ENCODE measurements around the gene C10orf143. TPM values are rescaled to one million over a fixed set of nuclear protein-coding genes. Genes with fewer than 3 reads are reported as not detected.

C10orf143 gene
- polyA plus RNA-seq, 2 of the 4 experiments (the other 2 are of a cell fraction) = 1.2 to 1.6 TPM

- TF ChIP-seq CTCF (IDR thresholded peaks at IDR 0.05) = no peak
- no peak for TF ChIP-seq CEBPB (IDR thresholded peaks at IDR 0.05)
These were observed 88.5 kb downstream of the C10orf143 start (continued) for GRCh38 chr10:130022086-130022485.

- Histone ChIP-seq H3K9me3 (no peaks in the 10 kb centered on the region), H3K4me2 (no peak overlapping the region), H3K27ac (no peak overlapping the region), H3K4me1 (no peaks in the 10 kb centered on the region), H3K4me3 (no peak overlapping the region)
- no peak for ATAC-seq
- no peak for TF ChIP-seq SMC3 (IDR thresholded peaks at IDR 0.05)
- no peak for TF ChIP-seq HDAC2 (IDR thresholded peaks at IDR 0.05)
- TF ChIP-seq KDM1A (IDR thresholded peaks at IDR 0.05; ENCODE audit: low read depth) = no peak
- no peak for TF ChIP-seq ZNF302 (CRISPR knock-in tag; IDR thresholded peaks at IDR 0.05)
- TF ChIP-seq FOSB (CRISPR knock-in tag; IDR thresholded peaks at IDR 0.05) = no peak
- no peak for TF ChIP-seq TFCP2L1 (CRISPR knock-in tag; IDR thresholded peaks at IDR 0.05)
- no peak for TF ChIP-seq NFE2L2 (conservative IDR thresholded peaks at IDR 0.05; ENCODE audit: low read length)
- TF ChIP-seq ZC3H11A (IDR thresholded peaks at IDR 0.05) = no peak
- TF ChIP-seq FOSL2 (IDR thresholded peaks at IDR 0.05) = no peak
- no peak for TF ChIP-seq FOSL2 (CRISPR knock-in tag; IDR thresholded peaks at IDR 0.05)
- no peak for TF ChIP-seq BHLHE40 (IDR thresholded peaks at IDR 0.05; ENCODE audit: low read depth, low read length)
- CTCF ChIA-PET = interaction anchor here (1.5 kb wide), 1 partner anchor 19 kb away, joined by 3 read pairs; no protein-coding TSS in a partner anchor
- no peak for DNase-seq (ENCODE audit: low read depth in 1 of 2, low spot score in 1 of 2)
- FAIRE-seq = no peak
- POLR2A ChIA-PET = no interaction called here
- 32% methylated on average over 12 of the region's 12 CpGs for WGBS (ENCODE audit: missing lambda C conversion rate)
These were observed 89.2 kb downstream of the C10orf143 start for GRCh38 chr10:130021383-130021950.

- Histone ChIP-seq H3K4me3 (no peak overlapping the region), H3K9me3 (no peaks in the 10 kb centered on the region), H3K27ac (no peak overlapping the region), H3K4me1 (no peaks in the 10 kb centered on the region), H3K4me2 (no peak overlapping the region)
- POLR2A ChIA-PET = no interaction called here
- no peak for DNase-seq (ENCODE audit: low read depth in 1 of 2, low spot score in 1 of 2)
- WGBS (ENCODE audit: missing lambda C conversion rate) = 60% methylated on average over 13 of the region's 19 CpGs
- CTCF ChIA-PET = interaction anchor here (1.5 kb wide), 1 partner anchor 19 kb away, joined by 3 read pairs; no protein-coding TSS in a partner anchor
- TF ChIP-seq EHMT2 (IDR thresholded peaks at IDR 0.05; ENCODE audit: low read depth) (no peak), MAZ (IDR thresholded peaks at IDR 0.05; ENCODE audit: borderline replicate concordance, low read depth, low read length) (no peak), SREBF2 (IDR thresholded peaks at IDR 0.05) (no peak), KDM1A (IDR thresholded peaks at IDR 0.05; ENCODE audit: low read depth) (no peak), GATA3 (IDR thresholded peaks at IDR 0.05; ENCODE audit: borderline replicate concordance) (no peak), FOSB (CRISPR knock-in tag; IDR thresholded peaks at IDR 0.05) (no peak), RNF2 (IDR thresholded peaks at IDR 0.05; ENCODE audit: borderline replicate concordance, low read depth) (no peak), PBX3 (IDR thresholded peaks at IDR 0.05) (no peak), POLR2AphosphoS2 (conservative IDR thresholded peaks at IDR 0.05; ENCODE audit: low read length) (no peak), BHLHE40 (IDR thresholded peaks at IDR 0.05; ENCODE audit: low read depth, low read length) (no peak), ZFP36 (IDR thresholded peaks at IDR 0.05; ENCODE audit: borderline replicate concordance, partially characterized antibody) (no peak), ZSCAN20 (CRISPR knock-in tag; IDR thresholded peaks at IDR 0.05) (no peak), RCOR1 (IDR thresholded peaks at IDR 0.05; ENCODE audit: low read depth, low read length) (no peak), ATOH8 (CRISPR knock-in tag; IDR thresholded peaks at IDR 0.05; ENCODE audit: low read depth) (no peak)
- no peak for ATAC-seq
- no peak for FAIRE-seq
These were observed 89.8 kb downstream of the C10orf143 start for GRCh38 chr10:130020651-130021382.
